Activated T-cell treated with anti-CD3 and anti-CD28 coated beads for 24 hours (primary cell): ENCODE results near the gene DCTN4.
"Not testable (repeated sequence)": the region's sequence is repeated elsewhere in the genome, so short reads cannot be mapped to it uniquely, and the experiment has no call there.

Experiments
- DNase-seq: peaks from one replicate; pipeline ENCODE4 v3.0.0-alpha.2; 2020; ENCODE audit warnings: low read depth

The DCTN4 gene

DNA sequence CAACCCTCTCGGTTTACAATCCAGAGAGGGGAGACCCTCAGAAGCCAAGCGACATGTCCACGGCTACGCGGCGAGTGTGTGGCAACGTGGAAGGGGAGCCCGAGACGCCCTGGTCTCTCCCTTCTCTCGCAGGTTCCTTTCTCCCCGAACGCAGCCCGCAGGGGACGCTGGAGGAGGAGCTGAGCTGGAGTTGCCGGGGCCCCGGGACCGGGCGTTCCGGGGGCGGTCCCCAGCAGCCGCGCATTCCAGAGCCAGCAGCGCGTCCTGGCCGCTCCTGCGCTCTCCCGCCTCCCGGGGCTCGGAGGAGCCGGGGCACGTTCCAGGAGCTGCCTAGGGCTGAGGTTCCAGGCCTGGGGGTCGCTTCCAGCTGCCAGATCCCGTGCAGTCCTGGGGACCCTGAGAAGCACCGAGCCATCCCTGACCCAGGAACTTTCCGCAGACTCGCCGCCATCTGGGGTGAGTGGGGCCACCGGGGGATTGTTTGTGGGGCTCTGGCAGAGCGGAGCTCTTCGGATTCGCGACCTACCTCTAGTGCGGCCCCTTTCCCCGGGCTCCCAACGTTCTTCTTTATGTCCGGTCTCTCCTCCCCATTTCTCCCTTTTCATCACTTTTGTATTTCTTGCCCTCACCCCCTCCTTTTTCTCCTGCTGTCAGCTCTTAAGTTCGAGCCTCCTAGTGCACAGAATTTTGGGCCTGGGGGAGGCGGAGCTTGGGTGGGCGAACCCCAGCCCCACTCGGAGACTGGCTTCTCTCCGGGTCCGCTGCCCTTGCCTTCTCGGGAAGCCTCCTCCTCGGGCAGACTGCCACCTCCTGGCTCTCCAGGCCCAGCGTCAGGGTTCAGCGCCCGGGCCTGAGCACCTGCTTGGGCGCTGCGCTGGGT, 19.9 kb upstream of the DCTN4 start, which contains the start of gene SMIM3:
Gene SMIM3 (plus strand): TSS at position 241 of the 880 bp plus-strand sequence. CDS start 16,684 bp downstream, outside the sequence.
- no peak for DNase-seq

DNA sequence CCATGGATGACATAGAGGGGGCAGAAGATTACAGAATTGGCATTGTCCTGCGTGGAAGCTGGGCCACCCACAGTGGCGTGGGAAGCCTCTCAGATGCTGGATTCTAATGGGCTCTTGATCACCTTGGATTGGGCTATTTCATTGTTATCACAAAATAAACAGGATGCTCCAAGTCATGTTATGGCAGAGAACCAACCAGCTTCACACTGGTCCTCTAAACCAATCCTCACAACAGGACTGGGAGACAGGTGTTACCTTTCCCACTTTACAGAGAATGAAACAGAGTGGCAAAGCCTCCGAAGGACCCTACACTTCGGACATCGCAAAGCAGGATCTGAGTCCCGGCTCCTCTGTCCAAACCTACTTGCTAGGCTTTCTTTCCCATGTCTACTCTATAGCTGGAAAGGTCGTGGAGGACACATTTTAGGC, 19.3 kb upstream of the DCTN4 start:
- DNase-seq = no peak

DNA sequence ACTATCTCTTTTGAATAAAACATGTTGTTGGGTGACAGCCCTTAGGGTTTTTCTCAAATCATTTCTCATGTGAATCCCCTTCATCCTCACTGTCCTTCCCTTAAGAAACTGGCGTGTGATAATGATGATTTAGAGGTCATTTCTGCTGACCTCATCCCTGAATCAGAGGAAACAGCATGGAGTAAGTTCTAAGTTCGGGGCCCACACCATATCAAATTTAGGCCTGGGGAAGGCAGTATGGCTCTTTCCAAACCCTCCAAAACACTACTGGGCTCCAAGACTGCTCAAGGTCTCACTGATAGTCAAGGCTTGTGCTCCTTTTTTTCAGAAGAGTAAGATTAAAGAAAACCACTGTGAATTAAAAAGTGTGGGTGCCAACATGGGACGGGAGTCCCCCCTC, 18.9 kb upstream of the DCTN4 start:
- no peak for DNase-seq

DNA sequence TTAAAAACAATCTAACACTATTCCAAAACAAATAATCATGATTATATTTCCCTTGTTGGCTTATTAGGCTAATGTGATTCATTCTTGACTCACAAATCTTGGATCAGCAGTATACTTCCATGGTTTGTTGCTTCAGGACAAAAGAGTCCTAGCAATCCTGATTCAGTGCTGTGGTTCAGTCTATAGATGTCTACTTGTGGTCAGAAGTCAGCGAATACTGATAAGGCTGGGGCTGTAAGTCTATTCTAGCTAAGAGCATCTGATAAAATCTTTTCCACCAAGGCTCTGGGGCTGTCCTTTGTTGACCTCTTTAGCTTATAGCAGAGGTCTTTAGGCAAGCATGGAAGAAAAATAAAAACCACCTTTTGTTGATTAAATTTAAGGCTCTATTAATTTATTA, 15.3 kb upstream of the DCTN4 start:
- DNase-seq = no peak

DNA sequence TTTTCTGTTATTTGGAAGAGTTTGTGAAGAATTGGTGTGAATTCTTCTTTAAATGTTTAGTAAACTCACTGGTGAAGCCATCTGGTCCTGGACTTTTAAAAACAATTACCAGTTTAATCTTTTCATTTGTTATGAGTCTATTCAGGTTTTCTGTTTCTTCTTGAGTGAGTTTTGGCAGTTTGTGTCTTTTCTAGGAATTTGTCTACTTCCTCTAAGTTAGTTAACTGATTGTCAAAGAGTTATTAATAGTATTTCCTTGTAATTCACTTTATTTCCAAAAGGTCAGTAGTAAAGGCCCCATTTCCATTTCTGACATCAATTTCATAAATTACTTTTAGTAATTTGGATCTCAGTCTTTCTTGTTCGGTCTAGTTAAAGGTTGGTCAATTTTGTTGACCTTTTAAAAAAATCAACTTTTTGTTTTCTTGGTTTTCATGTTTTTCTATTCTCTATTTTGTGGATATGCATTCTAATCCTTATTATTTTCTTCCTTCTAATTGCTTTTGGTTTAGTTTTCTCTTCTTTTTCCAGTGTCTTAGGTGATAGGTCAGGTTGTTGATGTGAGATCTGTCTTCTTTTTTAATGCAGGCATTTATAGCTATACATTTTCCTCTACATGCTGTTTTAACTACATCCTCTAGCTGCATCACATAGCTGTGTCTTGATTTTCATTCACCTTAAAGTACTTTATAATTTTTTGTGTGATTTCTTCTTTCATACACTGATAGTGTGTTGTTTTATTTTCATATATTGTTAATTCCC, 12.4 kb upstream of the DCTN4 start:
- DNase-seq = no peak

DNA sequence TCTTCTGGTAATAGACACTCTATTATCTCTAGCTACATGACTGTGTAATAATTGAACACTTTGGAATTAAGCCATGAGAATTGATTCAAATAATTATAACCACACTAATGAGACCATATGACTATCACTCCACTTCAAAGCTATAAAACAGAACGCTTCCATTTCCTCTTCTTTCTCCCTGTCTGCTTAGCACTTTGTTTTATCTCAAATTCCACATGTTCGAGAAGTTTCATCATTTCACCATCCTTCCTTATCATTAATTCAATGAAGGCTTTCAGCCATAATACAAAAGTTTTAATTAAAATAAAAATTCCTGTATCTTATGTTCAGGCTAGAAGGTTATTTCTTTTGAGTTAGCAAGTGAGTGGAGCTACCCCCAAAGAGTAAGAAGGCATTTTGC, 7.4 kb upstream of the DCTN4 start:
- DNase-seq = no peak

DNA sequence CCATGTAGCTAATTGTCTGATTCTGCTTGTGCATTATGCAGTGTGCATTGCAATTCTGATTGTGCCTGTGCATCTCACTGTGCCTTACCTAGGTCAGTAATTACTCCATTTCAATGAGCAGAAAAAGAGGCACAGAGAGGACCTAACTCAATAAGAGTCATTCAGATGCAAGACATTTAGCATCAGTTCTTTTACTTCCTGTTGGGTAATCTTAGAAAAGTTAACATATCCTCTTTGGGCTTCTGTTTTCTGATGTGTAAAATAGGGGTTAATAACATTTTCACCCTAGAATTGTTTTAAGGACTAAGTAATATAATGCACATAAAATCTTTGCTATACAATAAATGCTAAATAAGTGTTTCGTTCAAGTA, 7.0 kb upstream of the DCTN4 start:
- DNase-seq = no peak

DNA sequence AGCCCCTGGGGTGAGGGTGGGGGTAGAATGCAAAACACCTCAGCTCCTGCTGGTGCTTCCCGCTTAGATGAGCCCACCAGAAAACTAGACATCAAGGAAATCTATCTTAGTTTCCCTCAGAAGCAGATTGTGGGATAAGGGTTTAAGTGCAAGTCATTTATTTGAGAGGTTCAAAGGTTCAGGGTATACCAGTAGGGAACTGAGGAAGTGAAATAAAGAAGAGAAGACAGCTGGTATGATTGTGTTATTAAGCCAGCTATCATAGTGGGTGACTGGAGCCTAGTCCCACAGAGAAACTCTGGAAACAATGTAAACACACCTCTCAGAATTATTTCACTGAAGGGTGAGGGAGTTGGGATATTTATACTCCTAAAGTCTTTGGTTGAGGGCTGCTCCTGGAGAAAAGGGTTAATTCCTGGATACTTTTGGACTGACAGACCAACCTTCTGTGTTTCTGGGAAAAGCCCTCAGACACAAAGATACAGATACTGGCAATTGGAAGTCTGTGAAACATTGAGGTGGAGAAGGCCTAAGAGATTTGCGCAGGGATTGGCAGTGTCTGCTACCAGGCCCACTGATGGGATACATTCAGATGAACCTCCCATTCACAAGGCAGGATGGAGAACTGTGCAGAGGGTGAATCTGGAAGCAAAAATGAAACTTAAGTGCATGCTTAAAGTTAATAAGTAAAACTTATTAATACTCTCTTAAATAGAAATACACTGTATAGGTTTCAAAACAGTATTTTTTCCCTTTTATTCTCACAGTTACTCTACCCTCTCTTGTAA, 6.4 kb upstream of the DCTN4 start:
- DNase-seq = no peak

DNA sequence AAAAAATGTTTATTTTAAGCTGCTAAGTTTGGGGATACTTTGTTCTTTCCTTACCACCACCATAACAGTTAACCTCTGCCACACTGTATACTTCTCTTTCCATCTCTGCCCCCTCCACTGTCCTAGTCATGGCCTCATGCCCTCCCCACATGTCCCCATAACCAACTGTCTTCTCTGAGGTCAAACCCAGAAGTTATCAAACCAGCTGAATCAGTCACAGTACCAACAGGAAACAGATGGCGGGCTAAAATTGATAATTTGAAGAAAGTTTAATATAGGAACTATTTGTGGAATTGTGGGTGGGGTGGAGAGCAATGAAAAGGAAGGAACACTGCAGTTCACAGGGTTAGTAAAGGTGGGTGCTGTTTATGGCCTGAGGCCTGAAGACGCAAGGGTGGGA, 5.7 kb upstream of the DCTN4 start:
- no peak for DNase-seq

DNA sequence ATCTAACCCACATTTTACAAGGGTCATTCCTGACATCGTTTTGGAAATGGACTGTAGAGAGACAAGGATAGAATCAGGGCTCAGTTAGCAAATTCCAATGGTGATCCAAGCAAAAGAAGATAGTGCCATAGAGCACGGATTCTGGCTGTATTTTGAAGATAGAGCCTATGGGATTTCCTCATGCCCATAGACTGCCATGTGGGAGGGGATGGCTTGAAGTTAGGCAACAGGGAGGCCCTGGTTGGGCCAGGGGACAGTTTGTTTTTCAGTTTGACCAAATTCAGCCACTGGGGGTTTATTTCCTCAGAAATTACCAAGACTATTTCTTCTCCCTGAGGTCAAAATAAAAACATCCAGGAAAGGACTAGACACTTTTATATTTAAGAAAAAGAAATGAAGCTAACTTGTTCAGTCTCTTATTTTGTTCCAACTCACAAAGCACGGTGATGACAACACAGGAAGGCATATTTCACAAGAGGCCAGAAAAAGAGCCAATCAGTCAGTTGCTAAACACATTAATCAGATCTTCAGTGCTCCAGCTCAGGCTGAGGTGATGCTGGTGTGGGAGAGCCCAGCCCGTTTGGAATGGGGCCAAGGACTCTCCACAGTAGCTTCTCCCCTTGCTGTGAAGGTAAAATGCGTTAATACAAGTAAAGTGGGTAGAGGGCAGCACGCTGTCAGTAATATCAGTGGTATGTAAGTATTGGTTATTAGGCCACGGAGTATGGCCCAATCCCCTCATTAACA, 4.4 kb upstream of the DCTN4 start:
- DNase-seq = no peak

DNA sequence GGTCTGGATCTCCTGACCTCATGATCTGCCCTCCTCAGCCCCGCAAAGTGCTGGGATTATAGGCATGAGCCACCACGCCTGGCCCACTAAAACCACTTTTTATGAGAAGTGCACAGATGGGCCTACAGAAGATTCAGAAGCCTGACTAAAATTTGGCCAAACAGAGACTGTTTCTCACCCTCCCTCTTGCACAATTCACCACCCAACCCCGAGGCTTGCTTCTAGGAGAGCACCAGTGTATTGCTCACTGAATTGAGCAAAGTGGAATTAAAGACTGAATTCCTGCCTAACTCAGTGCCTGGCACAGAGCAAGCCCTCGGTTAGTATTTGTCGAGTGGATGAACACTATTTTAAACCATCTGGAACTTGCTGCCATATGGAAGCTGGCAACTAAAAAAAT, 3.4 kb upstream of the DCTN4 start:
- DNase-seq = no peak

DNA sequence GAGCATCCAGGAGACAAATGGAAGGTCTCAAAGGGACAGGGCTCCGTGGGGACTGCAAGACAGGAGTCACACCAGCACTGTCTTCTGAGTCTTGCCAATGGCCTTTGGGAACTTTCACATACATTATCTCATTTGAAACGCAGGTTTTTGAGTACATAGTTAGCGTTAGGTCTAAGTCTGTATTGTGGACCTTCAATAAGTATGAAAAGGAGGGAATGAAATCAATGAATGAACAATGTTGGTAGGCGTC, 442 bp upstream of the DCTN4 start:
- DNase-seq = no peak

DNA sequence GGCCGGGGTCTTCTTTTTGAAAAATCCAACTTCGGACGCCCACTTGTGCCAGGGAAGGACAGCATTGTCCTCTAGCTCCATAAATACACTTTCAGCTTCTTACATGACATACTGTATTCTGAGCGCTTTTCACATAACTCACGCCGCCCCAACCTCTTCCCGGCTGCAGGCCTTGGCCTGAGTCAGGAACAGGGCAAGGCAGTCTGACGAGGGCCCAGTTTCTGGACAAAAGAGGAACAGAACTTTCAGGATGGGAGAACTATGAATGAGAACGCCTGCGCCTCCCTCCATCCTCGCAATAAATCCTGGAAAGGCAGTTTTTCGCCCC, 650 bp downstream of the DCTN4 start:
- DNase-seq = no peak

DNA sequence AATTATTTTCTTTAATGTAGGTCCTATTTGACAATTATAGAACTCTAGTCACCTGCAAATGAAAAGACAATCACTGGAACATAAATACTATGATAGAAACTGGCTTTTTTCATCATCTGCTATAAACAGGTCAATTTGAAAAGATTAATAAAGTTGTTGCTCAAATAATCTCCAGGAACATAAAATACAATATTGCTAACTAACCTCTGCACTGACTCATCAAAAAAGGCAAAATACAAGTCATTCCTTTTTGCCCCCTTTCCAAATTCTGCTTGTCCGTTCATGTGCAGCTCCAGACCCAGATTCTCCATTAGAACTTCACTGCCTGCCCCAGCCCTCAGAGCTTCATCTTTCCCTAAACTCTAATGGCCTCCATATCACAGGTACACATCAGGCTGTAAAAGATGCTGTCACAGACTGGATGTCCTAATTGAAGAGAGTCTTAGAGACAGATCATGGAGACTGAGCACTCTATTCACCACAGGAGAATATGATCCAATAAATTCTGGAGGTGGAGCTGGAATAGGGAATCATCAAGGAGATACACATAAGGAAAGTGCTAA, 1.6 kb downstream of the DCTN4 start:
- DNase-seq = no peak

DNA sequence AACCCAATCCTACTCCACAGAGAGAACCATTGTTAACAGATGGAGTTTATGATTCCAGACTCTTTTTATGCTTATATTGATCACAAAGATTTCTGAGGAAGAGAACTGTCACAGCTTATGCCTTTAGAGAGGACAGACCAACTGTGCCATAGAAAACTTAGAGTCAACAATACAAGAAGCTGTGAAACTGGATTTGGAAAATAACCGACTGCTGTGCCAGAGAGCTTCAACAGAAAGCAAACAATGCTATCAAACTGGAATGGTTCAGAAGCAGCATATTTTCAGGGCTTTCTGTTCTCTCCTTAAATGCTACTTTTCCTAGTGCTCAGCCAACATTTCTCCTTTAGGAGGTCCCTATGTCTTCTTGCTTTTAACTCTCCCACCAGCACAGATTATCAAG, 5.0 kb downstream of the DCTN4 start:
- no peak for DNase-seq

DNA sequence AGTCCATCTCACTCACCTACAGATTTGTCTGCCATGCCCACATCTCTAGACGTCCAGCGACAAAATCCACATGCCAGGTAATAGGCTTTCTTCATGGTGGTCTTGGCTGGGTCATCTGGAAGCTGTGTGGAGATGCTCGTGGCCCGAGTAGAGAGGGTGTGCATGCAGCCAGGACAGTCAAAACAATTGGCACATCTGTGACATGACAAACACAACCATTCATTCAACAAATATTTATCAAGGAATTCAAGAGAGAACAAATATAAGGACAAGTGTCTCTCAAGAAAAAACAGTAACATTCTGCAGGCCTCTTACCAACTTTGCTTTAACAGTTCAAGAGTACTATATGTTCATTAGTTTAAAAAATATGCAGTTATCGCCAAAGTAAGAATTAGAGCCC, 5.4 kb downstream of the DCTN4 start:
- no peak for DNase-seq

DNA sequence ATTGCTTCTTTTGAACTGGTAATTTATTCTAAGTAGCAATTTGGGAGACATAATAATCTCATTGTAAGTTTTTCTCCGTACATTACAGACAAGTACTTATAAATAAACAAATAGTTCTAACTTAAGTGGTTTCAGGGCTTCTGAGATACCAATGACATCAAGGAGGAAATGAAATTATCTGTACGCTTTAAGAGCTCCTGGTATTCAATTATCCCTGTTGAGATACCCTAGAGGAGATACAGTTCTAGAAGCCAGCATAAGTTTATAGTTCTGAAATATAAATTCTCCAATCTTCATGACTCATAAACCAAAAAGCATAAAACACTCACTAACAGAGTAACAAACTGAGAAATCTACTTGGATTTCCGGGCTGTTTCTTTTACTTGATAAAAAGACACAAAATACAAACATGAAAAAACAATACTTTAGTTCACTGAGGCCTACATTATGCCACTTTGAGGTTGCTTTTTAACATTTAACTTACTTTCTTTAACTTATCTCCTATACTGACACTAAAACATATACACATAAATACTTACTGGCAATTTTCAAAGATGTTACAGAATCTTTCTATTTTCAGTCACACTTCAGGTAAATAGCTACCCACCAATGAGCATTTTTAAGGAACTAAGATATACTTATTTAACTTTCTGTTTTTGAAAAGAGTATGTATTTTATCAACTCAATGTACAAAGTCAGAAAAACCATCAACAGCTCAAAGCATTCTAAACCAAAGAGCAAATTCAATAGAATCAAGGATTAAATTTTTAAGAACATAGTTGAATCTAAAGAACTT, 7.5 kb downstream of the DCTN4 start:
- no peak for DNase-seq

DNA sequence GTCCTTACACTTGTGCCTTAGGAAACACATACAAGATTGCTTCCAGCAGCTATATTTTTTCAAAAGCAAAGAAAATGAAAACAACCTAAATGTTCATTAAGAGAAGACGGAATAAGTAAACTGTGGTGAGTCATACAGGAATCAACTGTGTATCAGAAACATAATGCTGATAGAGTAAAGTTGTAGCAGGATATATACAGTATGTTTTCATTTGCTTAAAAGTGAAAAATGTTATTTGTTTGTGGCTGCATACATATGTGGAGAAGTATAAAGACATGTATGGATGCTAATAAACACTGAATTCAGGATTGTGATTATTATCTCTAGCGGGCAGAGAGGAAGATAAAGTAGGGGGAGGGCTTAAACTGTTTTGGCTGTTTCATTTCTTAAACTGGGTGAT, 8.3 kb downstream of the DCTN4 start:
- DNase-seq = no peak

DNA sequence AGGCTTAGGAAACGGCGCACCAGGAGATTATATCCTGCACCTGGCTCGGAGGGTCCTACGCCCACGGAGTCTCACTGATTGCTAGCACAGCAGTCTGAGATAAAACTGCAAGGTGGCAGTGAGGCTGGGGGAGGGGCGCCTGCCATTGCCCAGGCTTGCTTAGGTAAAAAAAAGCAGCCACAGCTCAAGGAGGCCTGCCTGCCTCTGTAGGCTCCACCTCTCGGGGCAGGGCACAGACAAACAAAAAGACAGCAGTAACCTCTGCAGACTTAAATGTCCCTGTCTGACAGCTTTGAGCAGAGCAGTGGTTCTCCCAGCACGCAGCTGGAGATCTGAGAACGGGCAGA, 15.7 kb downstream of the DCTN4 start:
- not testable (repeated sequence) for DNase-seq

DNA sequence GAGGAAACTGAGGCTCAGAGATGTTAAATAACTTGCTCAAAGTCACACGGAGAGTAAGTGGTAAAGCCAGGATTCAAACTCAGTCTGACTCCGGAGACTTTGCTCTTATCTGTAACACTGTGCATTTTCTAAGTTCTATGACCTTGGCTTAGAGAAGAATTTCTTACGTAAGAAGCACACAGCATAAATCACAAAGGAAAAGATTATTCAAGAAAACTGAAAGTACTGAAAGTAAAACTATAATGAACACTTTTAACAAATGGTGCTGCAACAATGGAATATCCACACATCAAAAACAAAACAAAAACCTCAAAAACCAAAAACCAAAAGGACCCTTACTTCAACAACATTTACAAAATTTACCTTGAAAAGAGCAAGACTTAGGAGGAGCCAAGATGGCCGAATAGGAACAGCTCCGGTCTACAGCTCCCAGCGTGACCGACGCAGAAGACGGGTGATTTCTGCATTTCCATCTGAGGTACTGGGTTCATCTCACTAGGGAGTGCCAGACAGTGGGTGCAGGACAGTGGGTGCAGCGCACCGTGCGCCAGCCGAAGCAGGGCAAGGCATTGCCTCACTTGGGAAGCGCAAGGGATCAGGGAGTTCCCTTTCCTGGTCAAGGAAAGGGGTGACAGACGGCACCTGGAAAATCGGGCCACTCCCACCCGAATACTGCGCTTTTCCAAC, 16.2 kb downstream of the DCTN4 start:
- DNase-seq = not testable (repeated sequence)

DNA sequence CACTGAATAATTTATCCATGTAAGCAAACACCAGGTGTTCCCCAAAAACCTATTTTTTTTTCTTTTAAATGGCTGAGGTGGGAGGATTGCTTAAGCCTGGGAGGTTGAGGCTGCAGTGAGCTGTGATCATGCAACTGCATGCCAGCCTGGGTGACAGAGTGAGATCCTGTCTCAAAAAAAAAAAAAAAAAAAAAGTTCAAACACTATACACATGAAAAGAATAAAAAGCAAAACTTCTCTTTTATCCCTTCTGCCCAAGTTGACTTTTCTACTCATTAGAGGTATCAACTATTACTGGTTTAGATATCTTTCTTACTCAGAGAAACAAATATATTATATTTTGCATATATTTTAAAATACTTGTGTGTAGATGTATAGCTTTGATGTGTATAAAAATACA, 17.8 kb downstream of the DCTN4 start:
- DNase-seq = no peak
